ENCODE measurements around the gene TNK2.

DNA sequence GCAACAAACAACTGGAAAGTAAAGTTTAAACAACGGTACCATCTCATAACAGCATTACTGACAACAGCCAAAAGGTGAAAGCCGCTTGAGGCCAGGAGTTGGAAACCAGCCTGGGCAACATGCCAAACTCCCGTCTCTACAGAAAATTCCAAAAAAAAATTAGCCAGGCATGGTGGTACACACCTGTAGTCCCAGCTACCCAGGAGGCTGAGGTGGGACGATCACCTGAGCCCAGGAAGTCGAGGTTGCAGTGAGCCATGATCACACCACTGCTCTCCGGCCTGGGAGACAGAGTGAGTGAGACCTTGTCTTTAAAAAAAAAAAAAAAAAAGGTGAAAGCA lies 4.4 kb downstream of the TNK2 start:
- TF ChIP-seq, protein P1, sequence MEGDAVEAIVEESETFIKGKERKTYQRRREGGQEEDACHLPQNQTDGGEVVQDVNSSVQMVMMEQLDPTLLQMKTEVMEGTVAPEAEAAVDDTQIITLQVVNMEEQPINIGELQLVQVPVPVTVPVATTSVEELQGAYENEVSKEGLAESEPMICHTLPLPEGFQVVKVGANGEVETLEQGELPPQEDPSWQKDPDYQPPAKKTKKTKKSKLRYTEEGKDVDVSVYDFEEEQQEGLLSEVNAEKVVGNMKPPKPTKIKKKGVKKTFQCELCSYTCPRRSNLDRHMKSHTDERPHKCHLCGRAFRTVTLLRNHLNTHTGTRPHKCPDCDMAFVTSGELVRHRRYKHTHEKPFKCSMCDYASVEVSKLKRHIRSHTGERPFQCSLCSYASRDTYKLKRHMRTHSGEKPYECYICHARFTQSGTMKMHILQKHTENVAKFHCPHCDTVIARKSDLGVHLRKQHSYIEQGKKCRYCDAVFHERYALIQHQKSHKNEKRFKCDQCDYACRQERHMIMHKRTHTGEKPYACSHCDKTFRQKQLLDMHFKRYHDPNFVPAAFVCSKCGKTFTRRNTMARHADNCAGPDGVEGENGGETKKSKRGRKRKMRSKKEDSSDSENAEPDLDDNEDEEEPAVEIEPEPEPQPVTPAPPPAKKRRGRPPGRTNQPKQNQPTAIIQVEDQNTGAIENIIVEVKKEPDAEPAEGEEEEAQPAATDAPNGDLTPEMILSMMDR (IDR thresholded peaks at IDR 0.05): no peak
- no peak for TF ChIP-seq POLR2A (IDR thresholded peaks at IDR 0.05)
